K562 (cell line): ENCODE measurements around the gene AGAP3. TPM values are rescaled to one million over a fixed set of nuclear protein-coding genes. Genes with fewer than 3 reads are reported as not detected.

ENCODE experiments used
- GTF2F1 ChIP-seq: IDR thresholded peaks from 2 replicates; pipeline ENCODE4 v1.6.1; 2011; ENCODE audit warnings: low read depth, low read length, improper control_type of control experiment
- HCFC1 ChIP-seq: IDR thresholded peaks from 2 replicates; pipeline ENCODE4 v1.6.1; 2012; ENCODE audit warnings: low read depth, low read length, improper control_type of control experiment
- HDAC6 ChIP-seq: IDR thresholded peaks from 2 replicates; pipeline ENCODE4 v1.6.1; 2012; ENCODE audit warnings: low read depth, mild to moderate bottlenecking, control low read depth, inconsistent platforms, low read length, moderate library complexity
- LARP7 ChIP-seq: fragments of 450-650 bp; IDR thresholded peaks from 2 replicates; pipeline ENCODE4 v1.6.1; 2016
- MTF1 ChIP-seq: fragments of 250-450 bp; sonication (Bioruptor Pico); IDR thresholded peaks from 2 replicates; pipeline ENCODE4 v1.9.0; 2021; ENCODE audit warnings: moderate library complexity, mild to moderate bottlenecking, inconsistent platforms, borderline replicate concordance
- SLC30A9 ChIP-seq: fragments of 250-450 bp; sonication (Bioruptor Pico); IDR thresholded peaks from 2 replicates; pipeline ENCODE4 v1.8.0; 2022; ENCODE audit warnings: mild to moderate bottlenecking, moderate library complexity
- SREBF1 ChIP-seq: fragments of 150-350 bp; IDR thresholded peaks from 2 replicates; pipeline ENCODE4 v1.6.1; 2014; ENCODE audit warnings: antibody characterized with exemption, low read depth, low read length, borderline replicate concordance
- ZNF354B ChIP-seq: fragments of 250-450 bp; sonication (Bioruptor Pico); IDR thresholded peaks from 2 replicates; pipeline ENCODE4 v1.4.0; 2020
- ZNF589 ChIP-seq: fragments of 200-800 bp; sonication (Bioruptor generic); IDR thresholded peaks from 2 replicates; pipeline ENCODE4 v1.6.1; 2016; ENCODE audit warnings: low read depth, missing genetic modification characterization, missing compliant biosample characterization
- polyA plus RNA-seq, 8 experiments: library from polyadenylated mRNA; depleted of rRNA in 4 of 8; stranded (reverse) in 5 of 8; unstranded in 3 of 8; fragments of >200 nt; fragmentation: Nextera tagmentation in 2 of 8; fragmentation: Illumina TruSeq in 1 of 8; extraction: Ambion mirVana in 2 of 8; extraction: Trizol in 1 of 8; gene quantifications; 2 replicates each; pipeline versions ENCODE4 v1.2.1 to v1.2.3, GENCODE V29; 2011 to 2014; ENCODE audit warnings: inconsistent platforms in 1 of 8, missing spikeins in 1 of 8
- total RNA-seq, 7 experiments: library from RNA; depleted of rRNA in 6 of 7; stranded (reverse); fragments of >200 nt in 6 of 7; fragmentation: Illumina TruSeq in 2 of 7; extraction: Trizol in 2 of 7; gene quantifications; 2 replicates each; pipeline versions ENCODE4 v1.2.1 to v1.2.3, GENCODE V29; 2011 to 2021; ENCODE audit warnings: low replicate concordance in 1 of 7
- TF ChIP-seq, protein P1 (sequence below): fragments of 450-650 bp; IDR thresholded peaks from 2 replicates; pipeline ENCODE4 v1.6.1; 2016; ENCODE audit warnings: antibody characterized with exemption
- TF ChIP-seq, protein P2 (sequence below): conservative IDR thresholded peaks from 2 replicates; pipeline ENCODE4 v1.6.1; 2011; ENCODE audit warnings: low read depth, mild to moderate bottlenecking, low read length; ENCODE audit not compliant: control insufficient read depth
- TF ChIP-seq, protein P3 (sequence below): fragments of 450-650 bp; formaldehyde crosslinking; IDR thresholded peaks from 2 replicates; pipeline ENCODE4 v1.4.0; 2020; ENCODE audit warnings: mild to moderate bottlenecking
- TF ChIP-seq, protein P4 (sequence below), 2 experiments: fragments of 250-450 bp in 1 of 2; fragments of 450-650 bp in 1 of 2; sonication (Bioruptor Pico) in 1 of 2; IDR thresholded peaks; 2 replicates each; pipeline versions ENCODE4 v1.6.1 to v1.8.0; 2016 to 2021; ENCODE audit warnings: mild to moderate bottlenecking in 2 of 2, moderate library complexity in 2 of 2, missing compliant biosample characterization in 1 of 2, missing genetic modification characterization in 1 of 2
- TF ChIP-seq, protein P5 (sequence below): fragments of 450-650 bp; IDR thresholded peaks from 2 replicates; pipeline ENCODE4 v1.6.1; 2017; ENCODE audit warnings: antibody characterized with exemption, mild to moderate bottlenecking
- TF ChIP-seq, protein P6 (sequence below): fragments of 200-400 bp; formaldehyde crosslinking; IDR thresholded peaks from 2 replicates; pipeline ENCODE4 v1.6.1; 2017; ENCODE audit warnings: mild to moderate bottlenecking, low read depth, low read length, moderate library complexity

Gene AGAP3
- total and polyA plus RNA-seq, 9 of the 15 experiments (the other 6 are each of a cell fraction or from before 2014, with no cell fraction given), result 3.4 to 208 (median 62.2) TPM

DNA sequence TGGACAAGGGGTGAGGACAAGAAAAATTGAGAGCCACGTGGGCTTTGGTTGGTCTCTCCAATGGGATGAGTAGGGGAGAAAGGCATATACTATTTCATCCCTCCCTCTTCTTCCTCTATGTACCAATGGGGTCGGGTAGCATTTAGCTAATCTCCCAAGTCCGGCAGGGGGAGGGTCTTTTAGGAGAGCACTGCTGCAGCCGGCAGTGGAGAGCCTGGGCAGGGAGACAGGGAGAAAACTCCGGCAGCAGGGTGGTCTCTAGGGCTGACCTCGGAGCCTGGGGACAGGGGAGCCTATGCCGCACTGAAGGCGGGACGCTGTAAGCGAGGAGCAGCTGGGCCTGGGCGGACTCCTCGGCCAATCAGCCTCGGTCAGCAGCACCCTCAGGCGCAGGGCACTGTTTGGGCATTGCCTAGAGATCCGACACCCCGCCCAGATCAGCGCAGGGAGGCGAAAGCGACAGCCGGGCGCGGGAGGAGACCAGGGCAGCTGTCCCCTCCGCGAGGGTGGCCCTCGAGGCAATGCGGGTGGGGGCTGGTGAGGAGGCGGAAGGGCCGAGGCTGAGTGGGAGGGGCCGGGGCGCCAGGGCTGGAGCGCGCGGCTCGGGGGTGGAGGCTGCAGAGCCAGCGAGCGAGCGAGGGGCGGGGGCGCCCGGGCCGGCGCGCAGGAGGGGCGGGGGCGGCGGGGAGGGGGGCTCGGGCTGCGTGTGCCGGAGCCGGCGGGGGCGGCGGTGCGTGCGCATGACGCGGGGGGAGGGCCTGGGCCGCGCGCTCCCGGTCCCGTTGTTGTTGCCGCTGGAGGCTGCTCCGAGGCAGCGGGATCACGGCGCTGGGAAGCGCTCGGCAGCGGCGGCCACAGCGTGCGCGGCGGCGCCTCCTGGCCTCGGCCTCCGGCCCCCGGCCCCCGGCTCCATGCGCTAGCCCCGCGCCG, at the start of gene AGAP3 (continued):
- TF ChIP-seq, protein P1, sequence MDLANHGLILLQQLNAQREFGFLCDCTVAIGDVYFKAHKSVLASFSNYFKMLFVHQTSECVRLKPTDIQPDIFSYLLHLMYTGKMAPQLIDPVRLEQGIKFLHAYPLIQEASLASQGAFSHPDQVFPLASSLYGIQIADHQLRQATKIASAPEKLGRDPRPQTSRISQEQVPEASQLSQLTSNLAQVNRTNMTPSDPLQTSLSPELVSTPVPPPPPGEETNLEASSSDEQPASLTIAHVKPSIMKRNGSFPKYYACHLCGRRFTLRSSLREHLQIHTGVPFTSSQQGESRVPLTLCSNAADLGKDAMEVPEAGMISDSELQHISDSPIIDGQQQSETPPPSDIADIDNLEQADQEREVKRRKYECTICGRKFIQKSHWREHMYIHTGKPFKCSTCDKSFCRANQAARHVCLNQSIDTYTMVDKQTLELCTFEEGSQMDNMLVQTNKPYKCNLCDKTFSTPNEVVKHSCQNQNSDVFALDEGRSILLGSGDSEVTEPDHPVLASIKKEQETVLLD, result 0 out of 2 replicates have a peak, but pooled peaks have one; percentile 59
- TF ChIP-seq, protein P2, sequence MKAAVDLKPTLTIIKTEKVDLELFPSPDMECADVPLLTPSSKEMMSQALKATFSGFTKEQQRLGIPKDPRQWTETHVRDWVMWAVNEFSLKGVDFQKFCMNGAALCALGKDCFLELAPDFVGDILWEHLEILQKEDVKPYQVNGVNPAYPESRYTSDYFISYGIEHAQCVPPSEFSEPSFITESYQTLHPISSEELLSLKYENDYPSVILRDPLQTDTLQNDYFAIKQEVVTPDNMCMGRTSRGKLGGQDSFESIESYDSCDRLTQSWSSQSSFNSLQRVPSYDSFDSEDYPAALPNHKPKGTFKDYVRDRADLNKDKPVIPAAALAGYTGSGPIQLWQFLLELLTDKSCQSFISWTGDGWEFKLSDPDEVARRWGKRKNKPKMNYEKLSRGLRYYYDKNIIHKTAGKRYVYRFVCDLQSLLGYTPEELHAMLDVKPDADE, result peak; percentile 74; the same call in 1 of the 2 replicates
- TF ChIP-seq ZNF354B (CRISPR knock-in tag) (no peak), SREBF1 (no peak), SLC30A9 (CRISPR knock-in tag) (no peak), LARP7 (peak; percentile 16; the same call in 1 of the 2 replicates), HDAC6 (0 out of 2 replicates have a peak, but pooled peaks have one; percentile 65), GTF2F1 (no peak), HCFC1 (no peak), ZNF589 (CRISPR knock-in tag) (no peak), MTF1 (no peak)
- TF ChIP-seq, protein P3, sequence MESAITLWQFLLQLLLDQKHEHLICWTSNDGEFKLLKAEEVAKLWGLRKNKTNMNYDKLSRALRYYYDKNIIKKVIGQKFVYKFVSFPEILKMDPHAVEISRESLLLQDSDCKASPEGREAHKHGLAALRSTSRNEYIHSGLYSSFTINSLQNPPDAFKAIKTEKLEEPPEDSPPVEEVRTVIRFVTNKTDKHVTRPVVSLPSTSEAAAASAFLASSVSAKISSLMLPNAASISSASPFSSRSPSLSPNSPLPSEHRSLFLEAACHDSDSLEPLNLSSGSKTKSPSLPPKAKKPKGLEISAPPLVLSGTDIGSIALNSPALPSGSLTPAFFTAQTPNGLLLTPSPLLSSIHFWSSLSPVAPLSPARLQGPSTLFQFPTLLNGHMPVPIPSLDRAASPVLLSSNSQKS, result no peak
- TF ChIP-seq, protein P4, sequence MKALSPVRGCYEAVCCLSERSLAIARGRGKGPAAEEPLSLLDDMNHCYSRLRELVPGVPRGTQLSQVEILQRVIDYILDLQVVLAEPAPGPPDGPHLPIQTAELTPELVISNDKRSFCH (CRISPR knock-in tag; IDR thresholded peaks at IDR 0.05), result no peak
- TF ChIP-seq, protein P4 (tag; IDR thresholded peaks at IDR 0.05), result peak; percentile 35; the same call in 1 of the 2 replicates
- TF ChIP-seq, protein P5, sequence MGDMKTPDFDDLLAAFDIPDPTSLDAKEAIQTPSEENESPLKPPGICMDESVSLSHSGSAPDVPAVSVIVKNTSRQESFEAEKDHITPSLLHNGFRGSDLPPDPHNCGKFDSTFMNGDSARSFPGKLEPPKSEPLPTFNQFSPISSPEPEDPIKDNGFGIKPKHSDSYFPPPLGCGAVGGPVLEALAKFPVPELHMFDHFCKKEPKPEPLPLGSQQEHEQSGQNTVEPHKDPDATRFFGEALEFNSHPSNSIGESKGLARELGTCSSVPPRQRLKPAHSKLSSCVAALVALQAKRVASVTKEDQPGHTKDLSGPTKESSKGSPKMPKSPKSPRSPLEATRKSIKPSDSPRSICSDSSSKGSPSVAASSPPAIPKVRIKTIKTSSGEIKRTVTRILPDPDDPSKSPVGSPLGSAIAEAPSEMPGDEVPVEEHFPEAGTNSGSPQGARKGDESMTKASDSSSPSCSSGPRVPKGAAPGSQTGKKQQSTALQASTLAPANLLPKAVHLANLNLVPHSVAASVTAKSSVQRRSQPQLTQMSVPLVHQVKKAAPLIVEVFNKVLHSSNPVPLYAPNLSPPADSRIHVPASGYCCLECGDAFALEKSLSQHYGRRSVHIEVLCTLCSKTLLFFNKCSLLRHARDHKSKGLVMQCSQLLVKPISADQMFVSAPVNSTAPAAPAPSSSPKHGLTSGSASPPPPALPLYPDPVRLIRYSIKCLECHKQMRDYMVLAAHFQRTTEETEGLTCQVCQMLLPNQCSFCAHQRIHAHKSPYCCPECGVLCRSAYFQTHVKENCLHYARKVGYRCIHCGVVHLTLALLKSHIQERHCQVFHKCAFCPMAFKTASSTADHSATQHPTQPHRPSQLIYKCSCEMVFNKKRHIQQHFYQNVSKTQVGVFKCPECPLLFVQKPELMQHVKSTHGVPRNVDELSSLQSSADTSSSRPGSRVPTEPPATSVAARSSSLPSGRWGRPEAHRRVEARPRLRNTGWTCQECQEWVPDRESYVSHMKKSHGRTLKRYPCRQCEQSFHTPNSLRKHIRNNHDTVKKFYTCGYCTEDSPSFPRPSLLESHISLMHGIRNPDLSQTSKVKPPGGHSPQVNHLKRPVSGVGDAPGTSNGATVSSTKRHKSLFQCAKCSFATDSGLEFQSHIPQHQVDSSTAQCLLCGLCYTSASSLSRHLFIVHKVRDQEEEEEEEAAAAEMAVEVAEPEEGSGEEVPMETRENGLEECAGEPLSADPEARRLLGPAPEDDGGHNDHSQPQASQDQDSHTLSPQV, result no peak
- TF ChIP-seq, protein P6, sequence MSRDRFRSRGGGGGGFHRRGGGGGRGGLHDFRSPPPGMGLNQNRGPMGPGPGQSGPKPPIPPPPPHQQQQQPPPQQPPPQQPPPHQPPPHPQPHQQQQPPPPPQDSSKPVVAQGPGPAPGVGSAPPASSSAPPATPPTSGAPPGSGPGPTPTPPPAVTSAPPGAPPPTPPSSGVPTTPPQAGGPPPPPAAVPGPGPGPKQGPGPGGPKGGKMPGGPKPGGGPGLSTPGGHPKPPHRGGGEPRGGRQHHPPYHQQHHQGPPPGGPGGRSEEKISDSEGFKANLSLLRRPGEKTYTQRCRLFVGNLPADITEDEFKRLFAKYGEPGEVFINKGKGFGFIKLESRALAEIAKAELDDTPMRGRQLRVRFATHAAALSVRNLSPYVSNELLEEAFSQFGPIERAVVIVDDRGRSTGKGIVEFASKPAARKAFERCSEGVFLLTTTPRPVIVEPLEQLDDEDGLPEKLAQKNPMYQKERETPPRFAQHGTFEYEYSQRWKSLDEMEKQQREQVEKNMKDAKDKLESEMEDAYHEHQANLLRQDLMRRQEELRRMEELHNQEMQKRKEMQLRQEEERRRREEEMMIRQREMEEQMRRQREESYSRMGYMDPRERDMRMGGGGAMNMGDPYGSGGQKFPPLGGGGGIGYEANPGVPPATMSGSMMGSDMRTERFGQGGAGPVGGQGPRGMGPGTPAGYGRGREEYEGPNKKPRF, result no peak
